ENCODE measurements around the gene LANCL2.
"Not testable (repeated sequence)": the region's sequence is repeated elsewhere in the genome, so short reads cannot be mapped to it uniquely, and the experiment has no call there.

Gene LANCL2

DNA sequence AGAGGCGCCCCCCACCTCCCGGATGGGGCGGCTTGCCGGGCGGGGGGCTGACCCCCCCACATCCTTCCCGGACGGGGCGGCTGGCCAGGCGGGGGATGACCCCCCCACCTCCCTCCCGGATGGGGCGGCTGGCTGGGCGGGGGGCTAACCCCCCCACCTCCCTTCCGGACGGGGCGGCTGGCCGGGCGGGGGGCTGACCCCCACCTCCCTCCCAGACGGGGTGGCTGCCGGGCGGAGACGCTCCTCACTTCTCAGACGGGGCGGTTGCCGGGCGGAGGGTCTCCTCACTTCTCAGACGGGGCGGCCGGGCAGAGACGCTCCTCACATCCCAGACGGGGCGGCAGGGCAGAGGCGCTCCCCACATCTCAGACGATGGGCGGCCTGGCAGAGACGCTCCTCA lies 37.4 kb downstream of the LANCL2 start:
- H3K4me1 ChIP-seq (ENCODE audit: control insufficient read depth, insufficient read depth, low read length); H3K27ac ChIP-seq (ENCODE audit: insufficient read depth, low read depth, low read length, poor library complexity, severe bottlenecking); H3K9me3 ChIP-seq (ENCODE audit: control insufficient read depth, low read length); H3K27me3 ChIP-seq (ENCODE audit: control insufficient read depth, insufficient read depth, low read length, poor library complexity, severe bottlenecking); H3K4me3 ChIP-seq (ENCODE audit: insufficient read depth, low read depth, low read length); H3K36me3 ChIP-seq (ENCODE audit: control insufficient read depth, insufficient read depth, low read length): not testable (repeated sequence)
- WGBS, 2 experiments: 91 to 97% methylated on average over 11 to 31 of the region's 35 CpGs

DNA sequence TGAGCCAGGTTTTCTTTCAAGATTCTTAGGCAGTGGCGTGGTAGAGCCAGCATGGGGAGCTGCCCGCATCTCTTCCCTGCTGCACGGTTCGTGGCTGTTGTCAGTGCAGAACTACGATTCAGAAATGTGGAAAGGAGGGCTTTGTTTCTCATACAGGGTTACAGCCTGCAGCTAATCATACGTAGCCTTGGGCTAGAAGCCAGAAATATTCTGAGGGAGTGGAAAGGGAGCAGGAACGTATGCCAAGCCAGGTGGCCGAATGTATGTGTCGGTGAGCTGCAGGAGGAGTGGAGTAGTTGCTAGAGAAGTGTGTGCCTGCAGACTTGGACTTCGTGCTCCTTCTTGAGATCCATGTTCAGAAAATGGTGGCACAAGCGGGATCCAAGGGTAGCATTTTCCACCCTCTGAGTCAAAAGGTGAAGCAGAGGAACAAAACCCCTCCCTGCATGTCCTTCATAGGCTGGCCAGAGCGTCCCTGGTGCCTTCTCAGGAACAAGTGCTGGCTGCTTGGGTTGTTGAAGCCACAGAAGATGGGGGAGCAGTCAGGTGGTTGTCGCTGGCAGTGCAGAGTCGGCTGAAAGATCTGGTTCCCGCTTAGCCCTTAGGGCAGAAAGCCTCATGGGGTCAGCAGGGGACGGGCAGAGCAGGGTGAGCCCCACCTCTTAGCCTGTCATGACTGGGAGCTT lies 40.9 kb downstream of the LANCL2 start:
- H3K27ac ChIP-seq (ENCODE audit: insufficient read depth, low read depth, low read length, poor library complexity, severe bottlenecking): no peak overlapping the region
- no peak overlapping the region for H3K4me3 ChIP-seq (ENCODE audit: insufficient read depth, low read depth, low read length)
- WGBS, 2 experiments: 90% methylated on average over 16 of the region's 16 CpGs
- no peaks in the 10 kb centered on the region for H3K4me1 ChIP-seq (ENCODE audit: control insufficient read depth, insufficient read depth, low read length)
- peaks cover 2% of the 10 kb centered on the region for H3K36me3 ChIP-seq (ENCODE audit: control insufficient read depth, insufficient read depth, low read length)
- no peaks in the 10 kb centered on the region for H3K9me3 ChIP-seq (ENCODE audit: control insufficient read depth, low read length)
- H3K27me3 ChIP-seq (ENCODE audit: control insufficient read depth, insufficient read depth, low read length, poor library complexity, severe bottlenecking): no peaks in the 10 kb centered on the region

DNA sequence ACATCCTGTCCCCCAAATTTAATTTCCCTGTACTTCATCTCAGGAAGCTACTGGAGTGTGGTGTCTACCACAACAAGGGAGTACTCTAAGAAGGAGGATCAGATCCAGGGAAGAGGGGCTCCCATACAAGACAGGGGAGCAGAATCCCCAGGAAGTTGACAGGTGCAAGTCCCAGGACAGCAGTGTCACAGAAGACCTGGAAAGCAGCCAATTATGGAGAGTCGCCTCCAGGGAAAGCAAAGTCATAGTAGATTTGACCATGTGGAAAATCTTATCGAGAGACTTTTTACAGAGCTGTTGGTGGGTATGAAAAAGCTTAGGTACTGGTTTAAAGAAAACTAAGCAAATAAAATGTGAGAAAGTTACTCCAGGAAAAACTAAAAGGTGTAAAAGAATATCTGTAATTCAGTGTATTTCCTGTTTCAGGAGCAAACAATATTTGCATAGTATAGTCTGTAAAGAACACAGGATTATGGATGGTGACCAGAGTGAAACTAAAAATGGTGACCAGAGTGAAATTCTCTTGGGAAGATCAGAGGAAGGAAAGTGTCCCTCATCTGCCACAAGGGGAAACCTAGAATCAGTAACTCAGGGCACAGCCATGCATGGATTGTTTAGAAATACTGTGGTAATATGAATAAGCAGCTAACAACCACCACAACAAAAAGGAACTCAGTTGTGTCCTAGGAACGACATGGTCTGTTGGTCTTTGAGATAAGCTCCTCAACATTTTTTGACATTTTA lies 44.5 kb downstream of the LANCL2 start:
- H3K27me3 ChIP-seq (ENCODE audit: control insufficient read depth, insufficient read depth, low read length, poor library complexity, severe bottlenecking): no peaks in the 10 kb centered on the region
- H3K4me3 ChIP-seq (ENCODE audit: insufficient read depth, low read depth, low read length): no peak overlapping the region
- 90 to 97% methylated on average over 2 to 3 of the region's 3 CpGs for WGBS, 2 experiments
- no peaks in the 10 kb centered on the region for H3K4me1 ChIP-seq (ENCODE audit: control insufficient read depth, insufficient read depth, low read length)
- H3K36me3 ChIP-seq (ENCODE audit: control insufficient read depth, insufficient read depth, low read length): peaks cover 3% of the 10 kb centered on the region
- no peaks in the 10 kb centered on the region for H3K9me3 ChIP-seq (ENCODE audit: control insufficient read depth, low read length)
- no peak overlapping the region for H3K27ac ChIP-seq (ENCODE audit: insufficient read depth, low read depth, low read length, poor library complexity, severe bottlenecking)

DNA sequence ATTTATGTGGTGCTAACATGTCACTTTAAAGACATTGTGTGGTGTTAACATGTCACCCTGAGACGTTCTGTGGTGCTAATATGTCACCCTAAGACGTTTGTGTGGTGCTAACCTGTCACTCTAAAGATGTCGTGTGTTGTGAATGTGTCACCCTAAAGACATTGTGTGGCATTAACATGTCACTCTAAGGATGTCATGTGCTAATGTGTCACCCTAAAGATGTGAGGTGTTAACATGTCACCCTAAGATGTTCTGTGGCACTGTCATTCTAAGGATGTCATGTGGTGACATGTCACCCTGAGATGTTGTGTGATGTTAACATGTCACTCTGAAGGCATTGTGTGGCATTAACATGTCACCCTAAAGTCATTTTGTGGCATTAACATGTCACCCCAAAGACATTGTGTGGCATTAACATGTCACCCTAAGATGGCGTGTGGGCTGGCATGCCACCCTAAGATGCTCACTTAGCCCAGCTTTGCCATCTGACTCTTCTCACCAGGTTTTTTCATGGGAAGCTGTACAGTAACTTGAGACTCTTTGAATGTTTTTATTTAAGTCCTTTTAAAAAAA lies 45.6 kb downstream of the LANCL2 start:
- Histone ChIP-seq H3K4me3 (ENCODE audit: insufficient read depth, low read depth, low read length) (no peak overlapping the region), H3K9me3 (ENCODE audit: control insufficient read depth, low read length) (no peaks in the 10 kb centered on the region), H3K27ac (ENCODE audit: insufficient read depth, low read depth, low read length, poor library complexity, severe bottlenecking) (no peak overlapping the region), H3K36me3 (ENCODE audit: control insufficient read depth, insufficient read depth, low read length) (peaks cover 3% of the 10 kb centered on the region), H3K4me1 (ENCODE audit: control insufficient read depth, insufficient read depth, low read length) (no peaks in the 10 kb centered on the region), H3K27me3 (ENCODE audit: control insufficient read depth, insufficient read depth, low read length, poor library complexity, severe bottlenecking) (no peaks in the 10 kb centered on the region)
- 91 to 93% methylated on average over 4 of the region's 4 CpGs for WGBS, 2 experiments

DNA sequence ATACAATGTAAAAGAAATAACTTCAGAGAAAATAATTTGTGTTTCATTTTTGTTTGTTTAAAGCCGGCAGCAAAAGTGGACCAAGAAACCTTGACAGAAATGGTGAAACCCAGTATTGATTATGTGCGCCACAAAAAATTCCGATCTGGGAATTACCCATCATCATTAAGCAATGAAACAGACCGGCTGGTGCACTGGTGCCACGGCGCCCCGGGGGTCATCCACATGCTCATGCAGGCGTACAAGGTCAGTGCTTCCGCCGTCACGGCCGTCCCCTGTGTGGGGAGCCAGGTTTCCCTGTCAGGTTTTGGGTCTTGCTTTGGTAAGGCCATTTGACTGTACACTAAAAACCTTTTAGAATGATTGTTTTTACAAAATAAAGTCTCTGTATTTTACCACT lies 46.7 kb downstream of the LANCL2 start:
- Histone ChIP-seq H3K4me1 (ENCODE audit: control insufficient read depth, insufficient read depth, low read length) (no peaks in the 10 kb centered on the region), H3K9me3 (ENCODE audit: control insufficient read depth, low read length) (no peaks in the 10 kb centered on the region), H3K27me3 (ENCODE audit: control insufficient read depth, insufficient read depth, low read length, poor library complexity, severe bottlenecking) (no peaks in the 10 kb centered on the region), H3K27ac (ENCODE audit: insufficient read depth, low read depth, low read length, poor library complexity, severe bottlenecking) (no peak overlapping the region), H3K36me3 (ENCODE audit: control insufficient read depth, insufficient read depth, low read length) (peaks cover 3% of the 10 kb centered on the region), H3K4me3 (ENCODE audit: insufficient read depth, low read depth, low read length) (no peak overlapping the region)
- 92 to 95% methylated on average over 12 of the region's 12 CpGs for WGBS, 2 experiments

DNA sequence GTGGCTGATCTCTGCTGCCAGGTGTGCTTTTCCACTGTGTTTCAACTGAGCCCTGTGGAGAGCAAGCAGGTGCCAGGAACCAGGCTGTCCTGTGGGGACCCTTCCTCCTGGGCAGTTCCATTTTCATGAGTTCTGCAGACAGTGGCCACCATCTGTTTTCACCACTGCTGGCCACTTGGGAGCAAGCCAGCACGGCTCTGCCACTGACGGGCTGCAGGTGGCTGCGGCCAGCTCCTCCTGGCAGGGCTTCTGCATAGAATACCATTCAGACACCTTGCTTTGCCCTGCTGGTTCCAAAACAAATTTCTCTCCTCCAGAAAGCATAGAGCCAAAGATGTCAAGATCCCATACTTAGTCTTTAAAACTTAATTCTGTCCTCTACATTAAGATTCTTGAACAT lies 48.3 kb downstream of the LANCL2 start:
- WGBS, 2 experiments: 86 to 87% methylated on average over 3 of the region's 3 CpGs
- no peaks in the 10 kb centered on the region for H3K9me3 ChIP-seq (ENCODE audit: control insufficient read depth, low read length)
- H3K36me3 ChIP-seq (ENCODE audit: control insufficient read depth, insufficient read depth, low read length): peaks cover 3% of the 10 kb centered on the region
- no peaks in the 10 kb centered on the region for H3K4me1 ChIP-seq (ENCODE audit: control insufficient read depth, insufficient read depth, low read length)
- H3K4me3 ChIP-seq (ENCODE audit: insufficient read depth, low read depth, low read length): no peak overlapping the region
- H3K27me3 ChIP-seq (ENCODE audit: control insufficient read depth, insufficient read depth, low read length, poor library complexity, severe bottlenecking): no peaks in the 10 kb centered on the region
- no peak overlapping the region for H3K27ac ChIP-seq (ENCODE audit: insufficient read depth, low read depth, low read length, poor library complexity, severe bottlenecking)

DNA sequence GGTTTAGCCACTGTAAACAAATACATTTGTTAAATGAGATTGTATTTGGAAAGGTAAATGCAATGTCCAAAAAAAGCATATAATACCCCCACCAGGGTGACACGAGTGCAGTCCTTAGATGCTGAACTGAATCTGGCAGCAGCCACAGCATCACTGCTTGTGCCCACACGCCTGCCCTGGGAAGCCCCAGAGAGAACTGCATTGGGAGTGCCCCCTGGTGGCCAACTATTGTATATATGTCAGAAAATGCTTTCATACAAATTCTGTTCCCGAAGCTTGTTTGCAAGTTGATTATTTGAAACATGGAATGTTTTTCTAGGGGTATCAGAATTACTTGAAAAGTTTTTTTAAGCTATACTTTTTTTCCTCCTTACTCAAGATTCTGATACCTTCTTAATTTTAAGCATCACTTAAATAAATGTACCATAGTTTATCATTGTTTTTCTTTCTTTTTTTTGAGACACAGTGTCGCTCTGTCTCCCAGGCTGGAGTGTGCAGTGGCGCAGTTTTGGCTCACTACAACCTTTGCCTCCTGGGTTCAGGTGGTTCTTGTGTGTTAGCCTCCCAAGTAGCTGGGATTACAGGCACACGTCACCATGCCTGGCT lies 50.1 kb downstream of the LANCL2 start:
- 70 to 71% methylated on average over 5 to 6 of the region's 6 CpGs for WGBS, 2 experiments

DNA sequence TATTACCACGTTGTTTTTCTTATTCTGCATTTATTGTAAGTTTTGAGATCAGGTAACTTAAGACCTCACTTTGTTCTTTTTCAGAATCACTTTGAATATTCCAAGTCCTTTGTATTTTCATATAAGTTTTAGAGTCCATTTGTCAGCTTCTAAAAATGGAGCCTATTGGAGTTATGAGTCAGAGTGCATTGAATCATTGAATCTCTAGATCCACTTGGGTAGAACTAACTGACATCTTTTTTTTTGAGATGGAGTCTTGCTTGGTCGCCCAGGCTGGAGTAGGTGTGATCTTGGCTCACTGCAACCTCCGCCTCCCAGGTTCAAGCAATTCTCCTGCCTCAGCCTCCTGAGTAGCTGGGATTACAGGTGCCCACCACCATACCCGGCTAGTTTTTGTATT lies 52.3 kb downstream of the LANCL2 start:
- H3K4me1 ChIP-seq (ENCODE audit: control insufficient read depth, insufficient read depth, low read length); H3K36me3 ChIP-seq (ENCODE audit: control insufficient read depth, insufficient read depth, low read length); H3K9me3 ChIP-seq (ENCODE audit: control insufficient read depth, low read length); H3K4me3 ChIP-seq (ENCODE audit: insufficient read depth, low read depth, low read length); H3K27ac ChIP-seq (ENCODE audit: insufficient read depth, low read depth, low read length, poor library complexity, severe bottlenecking); H3K27me3 ChIP-seq (ENCODE audit: control insufficient read depth, insufficient read depth, low read length, poor library complexity, severe bottlenecking): not testable (repeated sequence)
- WGBS, 2 experiments: 89% methylated on average over 4 of the region's 4 CpGs

More for the DNA sequence above, 50.1 kb downstream of the LANCL2 start:
- Histone ChIP-seq H3K4me3 (ENCODE audit: insufficient read depth, low read depth, low read length) (no peak overlapping the region), H3K9me3 (ENCODE audit: control insufficient read depth, low read length) (no peaks in the 10 kb centered on the region), H3K36me3 (ENCODE audit: control insufficient read depth, insufficient read depth, low read length) (peaks cover 3% of the 10 kb centered on the region), H3K4me1 (ENCODE audit: control insufficient read depth, insufficient read depth, low read length) (no peaks in the 10 kb centered on the region), H3K27me3 (ENCODE audit: control insufficient read depth, insufficient read depth, low read length, poor library complexity, severe bottlenecking) (no peaks in the 10 kb centered on the region), H3K27ac (ENCODE audit: insufficient read depth, low read depth, low read length, poor library complexity, severe bottlenecking) (no peak overlapping the region)

DNA sequence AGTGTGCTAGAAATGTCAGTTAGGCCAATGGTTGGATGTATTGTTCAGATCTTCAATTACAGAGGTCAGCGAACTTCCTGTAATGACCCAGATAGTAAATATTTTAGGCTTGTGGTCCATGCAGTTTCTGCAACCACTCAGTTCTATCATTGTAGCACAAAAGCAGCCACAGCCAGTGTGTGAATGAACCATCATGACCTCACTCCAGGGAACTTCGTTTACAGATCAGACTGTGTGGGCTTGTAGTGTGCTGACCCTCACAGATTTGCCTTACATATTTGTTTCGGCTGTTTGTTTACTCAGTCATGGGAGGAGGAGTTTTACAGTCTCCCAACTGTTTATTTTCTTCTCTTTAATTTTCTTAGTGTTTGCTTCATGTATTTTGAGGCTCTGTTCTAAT lies 55.4 kb downstream of the LANCL2 start:
- Histone ChIP-seq H3K27ac (ENCODE audit: insufficient read depth, low read depth, low read length, poor library complexity, severe bottlenecking) (no peak overlapping the region), H3K27me3 (ENCODE audit: control insufficient read depth, insufficient read depth, low read length, poor library complexity, severe bottlenecking) (no peaks in the 10 kb centered on the region)
- WGBS, 2 experiments: 79 to 84% methylated on average over 3 of the region's 3 CpGs

DNA sequence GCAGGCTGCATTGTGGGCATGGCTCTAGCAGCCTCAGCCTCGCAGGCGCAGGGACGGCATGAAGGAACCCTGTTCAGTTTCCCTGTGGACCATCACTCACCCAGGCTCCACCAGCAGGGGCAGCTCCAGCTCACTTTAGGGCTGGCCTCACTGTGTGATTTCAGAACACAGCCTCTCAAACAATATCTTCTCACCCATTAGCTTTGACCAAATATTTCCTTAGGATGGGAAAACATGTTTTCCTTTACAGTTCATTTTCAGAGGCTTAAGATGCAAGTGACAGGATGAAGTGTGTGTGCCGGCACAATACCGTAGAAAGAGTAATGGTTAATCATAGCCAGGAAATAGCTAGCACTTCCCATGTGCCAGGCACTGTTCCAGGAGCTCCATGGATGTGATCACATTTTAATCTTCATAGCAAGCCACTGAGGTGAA lies 58.2 kb downstream of the LANCL2 start:
- no peak overlapping the region for H3K4me3 ChIP-seq (ENCODE audit: insufficient read depth, low read depth, low read length)
- peaks cover 14% of the 10 kb centered on the region for H3K4me1 ChIP-seq (ENCODE audit: control insufficient read depth, insufficient read depth, low read length)
- H3K27me3 ChIP-seq (ENCODE audit: control insufficient read depth, insufficient read depth, low read length, poor library complexity, severe bottlenecking): no peaks in the 10 kb centered on the region
- H3K9me3 ChIP-seq (ENCODE audit: control insufficient read depth, low read length): no peaks in the 10 kb centered on the region
- no peaks in the 10 kb centered on the region for H3K36me3 ChIP-seq (ENCODE audit: control insufficient read depth, insufficient read depth, low read length)
- WGBS, 2 experiments: 87 to 90% methylated on average over 5 of the region's 5 CpGs
- no peak overlapping the region for H3K27ac ChIP-seq (ENCODE audit: insufficient read depth, low read depth, low read length, poor library complexity, severe bottlenecking)

More for the DNA sequence above, 55.4 kb downstream of the LANCL2 start:
- Histone ChIP-seq H3K4me1 (ENCODE audit: control insufficient read depth, insufficient read depth, low read length) (peaks cover 14% of the 10 kb centered on the region), H3K9me3 (ENCODE audit: control insufficient read depth, low read length) (no peaks in the 10 kb centered on the region), H3K36me3 (ENCODE audit: control insufficient read depth, insufficient read depth, low read length) (no peaks in the 10 kb centered on the region), H3K4me3 (ENCODE audit: insufficient read depth, low read depth, low read length) (no peak overlapping the region)

Data from ectodermal cell (in vitro differentiated cells).